GM23338 (cell line): ENCODE data around the gene LIPJ. TPM values are rescaled to one million over a fixed set of nuclear protein-coding genes. Genes with fewer than 3 reads are reported as not detected.

Experiments used
- polyA plus RNA-seq: library from polyadenylated mRNA; unstranded; fragments of >200 nt; fragmentation: Nextera tagmentation; extraction: Ambion mirVana; gene quantifications from 2 replicates; pipeline ENCODE4 v1.2.1, GENCODE V29; 2016
- small RNA-seq: library from RNA; depleted of rRNA; stranded (forward); fragments of <200 nt; gene quantifications from one replicate; pipeline ENCODE3, GENCODE V24; 2014; ENCODE audit warnings: low replicate concordance
- total RNA-seq: library from RNA; depleted of rRNA; stranded (reverse); fragments of >200 nt; shearing (Covaris generic); gene quantifications from 2 replicates; pipeline ENCODE4 v1.2.3, GENCODE V29; 2014; rRNA removed

The LIPJ gene
- total and polyA plus RNA-seq, 2 experiments from 2014 or later, result 0.14 TPM; not detected in 1

Small RNA genes lying within 50 kb of the gene (small RNA-seq; reads per million reads assigned to genes)
- not detected for gene RF00019

Other genes starting within 250 kb of the LIPJ start
- 7.7 and 15.2 TPM in 2 replicates for gene RNLS, start 3.4 kb upstream of the LIPJ start, total RNA-seq
- gene RNLS, start 3.4 kb upstream of the LIPJ start, polyA plus RNA-seq, result 5.7 and 8.8 TPM in 2 replicates
- gene LIPF, start 77.7 kb downstream of the LIPJ start, total RNA-seq, result not detected in 2 replicates
- gene LIPF, start 77.7 kb downstream of the LIPJ start, polyA plus RNA-seq, result not detected in 2 replicates
- not detected in 2 replicates for gene LIPK, start 119.5 kb downstream of the LIPJ start, total RNA-seq
- not detected in 2 replicates for gene LIPK, start 119.5 kb downstream of the LIPJ start, polyA plus RNA-seq
- gene LIPN, start 173.3 kb downstream of the LIPJ start, total RNA-seq, result not detected in 2 replicates
- not detected in 2 replicates for gene LIPN, start 173.3 kb downstream of the LIPJ start, polyA plus RNA-seq
- gene LIPM, start 216.0 kb downstream of the LIPJ start, total RNA-seq, result not detected in 2 replicates
- gene LIPM, start 216.0 kb downstream of the LIPJ start, polyA plus RNA-seq, result not detected in 2 replicates